Right lobe of liver (tissue), 4 donors: ENCODE data around the gene TMOD1.

Source experiments
- POLR2A ChIP-seq: fragments of 450-650 bp; IDR thresholded peaks from one replicate; pipeline ENCODE4 v1.6.1; 2017; ENCODE audit warnings: antibody characterized with exemption, mild to moderate bottlenecking
- TF ChIP-seq, protein P1 (sequence below), 4 donors: fragments of 200-600 bp in 3 of 4; fragments of 450-650 bp in 1 of 4; IDR thresholded peaks; one replicate each; pipeline versions ENCODE4 v1.5.1 to v1.8.0; 2016 to 2022; ENCODE audit warnings: antibody characterized with exemption in 4 of 4, mild to moderate bottlenecking in 2 of 4
- donor health status: DM: no; HTN: no; CAD: no.
- donor health status: DM: no; HTN: no; CAD: no.
- donor health status: DM: no; HTN: yes; CAD: no.

DNA sequence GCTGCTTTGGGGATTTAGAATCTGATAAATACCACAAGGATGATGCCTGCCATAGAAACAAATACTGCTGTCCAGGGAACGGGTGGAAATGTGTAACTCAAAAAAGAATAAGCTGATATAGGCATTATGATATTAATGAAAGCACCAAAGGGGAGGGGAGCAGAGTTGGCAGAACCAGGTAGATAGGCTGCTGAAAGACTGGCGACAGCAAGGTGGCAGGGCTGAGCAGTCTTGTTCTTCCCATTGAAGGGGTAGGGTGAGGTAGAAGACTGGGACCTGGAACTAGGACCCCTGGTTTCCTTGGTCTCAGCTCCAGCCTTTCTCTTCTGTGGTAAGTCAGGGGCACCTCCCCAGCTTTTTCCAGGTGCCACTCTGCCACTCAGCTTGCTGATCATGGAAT lies 31.4 kb upstream of the TMOD1 start:
- TF ChIP-seq, protein P1, sequence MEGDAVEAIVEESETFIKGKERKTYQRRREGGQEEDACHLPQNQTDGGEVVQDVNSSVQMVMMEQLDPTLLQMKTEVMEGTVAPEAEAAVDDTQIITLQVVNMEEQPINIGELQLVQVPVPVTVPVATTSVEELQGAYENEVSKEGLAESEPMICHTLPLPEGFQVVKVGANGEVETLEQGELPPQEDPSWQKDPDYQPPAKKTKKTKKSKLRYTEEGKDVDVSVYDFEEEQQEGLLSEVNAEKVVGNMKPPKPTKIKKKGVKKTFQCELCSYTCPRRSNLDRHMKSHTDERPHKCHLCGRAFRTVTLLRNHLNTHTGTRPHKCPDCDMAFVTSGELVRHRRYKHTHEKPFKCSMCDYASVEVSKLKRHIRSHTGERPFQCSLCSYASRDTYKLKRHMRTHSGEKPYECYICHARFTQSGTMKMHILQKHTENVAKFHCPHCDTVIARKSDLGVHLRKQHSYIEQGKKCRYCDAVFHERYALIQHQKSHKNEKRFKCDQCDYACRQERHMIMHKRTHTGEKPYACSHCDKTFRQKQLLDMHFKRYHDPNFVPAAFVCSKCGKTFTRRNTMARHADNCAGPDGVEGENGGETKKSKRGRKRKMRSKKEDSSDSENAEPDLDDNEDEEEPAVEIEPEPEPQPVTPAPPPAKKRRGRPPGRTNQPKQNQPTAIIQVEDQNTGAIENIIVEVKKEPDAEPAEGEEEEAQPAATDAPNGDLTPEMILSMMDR (IDR thresholded peaks at IDR 0.05) = peak; percentile 37 to 54 (median 44)
- no peak for TF ChIP-seq POLR2A
